Neural progenitor cell (in vitro differentiated cells): ENCODE results near the gene RHOD. TPM values are rescaled to one million over a fixed set of nuclear protein-coding genes. Genes with fewer than 3 reads are reported as not detected.
A peak's percentile ranks its signal among the peaks of the same experiment; 100 is the strongest.

Experiments used
- DNase-seq: peaks from one replicate; pipeline ENCODE4 v3.0.0-alpha.2; 2016; ENCODE audit warnings: low spot score
- H2AFZ ChIP-seq: fragments of 200-600 bp; sonication (generic); replicated peaks from 2 replicates; pipeline ENCODE4 v1.6.1; 2016; ENCODE audit warnings: antibody characterized with exemption
- H3F3A ChIP-seq: fragments of 200-600 bp; sonication (generic); 2 replicates; pipeline ENCODE4 v1.6.1; 2016; ENCODE audit warnings: antibody characterized with exemption, low read depth
- H3K27ac ChIP-seq: fragments of 200-600 bp; sonication (generic); 2 replicates; pipeline ENCODE4 v1.5.1; 2016; ENCODE audit warnings: mild to moderate bottlenecking
- H3K27me3 ChIP-seq: fragments of 200-600 bp; sonication (generic); 2 replicates; pipeline ENCODE4 v1.6.1; 2016; ENCODE audit warnings: mild to moderate bottlenecking, moderate library complexity
- H3K36me3 ChIP-seq: fragments of 200-600 bp; sonication (generic); 2 replicates; pipeline ENCODE4 v1.5.1; 2016
- H3K4me1 ChIP-seq: fragments of 200-600 bp; sonication (generic); 2 replicates; pipeline ENCODE4 v1.6.1; 2016; ENCODE audit warnings: mixed run types
- H3K4me2 ChIP-seq: fragments of 200-600 bp; sonication (generic); 2 replicates; pipeline ENCODE4 v1.6.1; 2016
- H3K4me3 ChIP-seq: fragments of 200-600 bp; sonication (generic); 2 replicates; pipeline ENCODE4 v1.5.1; 2016
- H3K79me2 ChIP-seq: fragments of 200-600 bp; sonication (generic); 2 replicates; pipeline ENCODE4 v1.6.1; 2016; ENCODE audit warnings: low read depth
- H3K9ac ChIP-seq: fragments of 200-600 bp; sonication (generic); 2 replicates; pipeline ENCODE4 v1.6.1; 2016
- H3K9me3 ChIP-seq: fragments of 200-600 bp; sonication (generic); 2 replicates; pipeline ENCODE4 v1.5.1; 2016; ENCODE audit warnings: low read depth
- H4K20me1 ChIP-seq: fragments of 200-600 bp; sonication (generic); 2 replicates; pipeline ENCODE4 v1.6.1; 2016; ENCODE audit warnings: low read depth
- H3K27ac Mint-ChIP-seq: 3 replicates; pipeline ENCODE4 v1.8.0; 2021; ENCODE audit warnings: mixed read lengths
- H3K27me3 Mint-ChIP-seq: 2 replicates; pipeline ENCODE4 v1.8.0; 2022; ENCODE audit warnings: low read depth, mild to moderate bottlenecking, inconsistent platforms, moderate library complexity, mixed read lengths; ENCODE audit not compliant: insufficient read depth
- H3K36me3 Mint-ChIP-seq: 3 replicates; pipeline ENCODE4 v1.8.0; 2021; ENCODE audit warnings: mixed read lengths
- H3K4me1 Mint-ChIP-seq: 3 replicates; pipeline ENCODE4 v1.8.0; 2021; ENCODE audit warnings: mixed read lengths
- H3K4me3 Mint-ChIP-seq: 3 replicates; pipeline ENCODE4 v1.8.0; 2021; ENCODE audit warnings: mild to moderate bottlenecking, moderate library complexity, mixed read lengths
- H3K9me3 Mint-ChIP-seq: 3 replicates; pipeline ENCODE4 v1.8.0; 2020; ENCODE audit warnings: mixed read lengths
- EZH2 ChIP-seq: fragments of 200-600 bp; sonication (generic); IDR thresholded peaks from 2 replicates; pipeline ENCODE4 v1.6.1; 2017; ENCODE audit warnings: antibody characterized with exemption, mild to moderate bottlenecking, moderate library complexity
- EZH2phosphoT487 ChIP-seq: fragments of 200-600 bp; sonication (generic); IDR thresholded peaks from 2 replicates; pipeline ENCODE4 v1.6.1; 2017; ENCODE audit warnings: antibody characterized with exemption
- total RNA-seq: library from RNA; depleted of rRNA; stranded (reverse); fragments of >200 nt; gene quantifications from 2 replicates; pipeline ENCODE4 v1.2.3, GENCODE V29; 2015; ENCODE audit warnings: low replicate concordance
- TF ChIP-seq, protein P1 (sequence below): fragments of 200-600 bp; sonication (generic); IDR thresholded peaks from 2 replicates; pipeline ENCODE4 v1.5.1; 2017; ENCODE audit warnings: antibody characterized with exemption, mild to moderate bottlenecking

The RHOD gene
- total RNA-seq: 6.6 and 10.0 TPM in 2 replicates

DNA sequence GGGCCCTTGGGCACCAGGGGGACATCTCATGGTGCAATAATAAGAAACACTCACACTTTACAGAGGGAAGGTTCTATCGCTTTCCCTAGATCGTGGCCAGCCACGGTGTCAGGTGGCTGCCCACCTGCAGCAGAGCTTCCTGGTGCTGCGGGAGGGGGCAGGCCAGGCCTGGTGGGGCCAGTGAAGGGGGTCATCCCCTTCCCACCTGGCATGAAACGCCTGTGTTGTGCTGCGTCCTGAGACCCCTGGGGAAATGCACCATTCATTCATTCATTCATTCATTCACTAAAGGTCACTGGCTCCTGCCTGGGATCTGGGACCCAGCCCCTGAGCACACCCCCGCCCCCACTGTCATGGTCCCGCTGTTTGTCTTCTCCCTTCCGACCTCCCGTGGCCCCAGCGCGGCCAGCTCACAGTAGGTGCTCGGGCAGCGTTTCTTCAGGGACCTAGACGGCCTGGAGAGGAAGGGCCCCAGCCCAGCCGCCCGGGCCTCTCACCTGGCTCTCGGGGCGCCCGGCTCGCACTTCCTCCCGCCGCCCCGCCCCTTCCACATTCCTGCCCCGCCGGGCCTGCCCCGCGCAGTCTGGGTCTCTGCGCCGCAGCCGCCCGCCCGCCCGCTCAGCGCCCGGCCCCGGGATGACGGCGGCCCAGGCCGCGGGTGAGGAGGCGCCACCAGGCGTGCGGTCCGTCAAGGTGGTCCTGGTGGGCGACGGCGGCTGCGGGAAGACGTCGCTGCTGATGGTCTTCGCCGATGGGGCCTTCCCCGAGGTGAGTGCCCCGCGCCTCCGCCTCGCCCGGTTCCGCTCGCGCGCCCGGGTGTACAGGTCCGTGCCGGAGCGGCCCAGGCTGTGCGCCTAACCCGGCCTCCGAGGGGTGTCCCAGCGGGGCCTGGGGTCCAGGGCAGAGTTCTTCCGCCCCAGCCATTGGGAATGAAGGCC lies at the start of gene RHOD:
RHOD (plus strand) TSS at position 581 of the 938 bp plus-strand sequence; CDS start at position 637, 56 bp downstream.
- TF ChIP-seq EZH2 (peak; percentile 33), EZH2phosphoT487 (peak; percentile 58)
- TF ChIP-seq, protein P1, sequence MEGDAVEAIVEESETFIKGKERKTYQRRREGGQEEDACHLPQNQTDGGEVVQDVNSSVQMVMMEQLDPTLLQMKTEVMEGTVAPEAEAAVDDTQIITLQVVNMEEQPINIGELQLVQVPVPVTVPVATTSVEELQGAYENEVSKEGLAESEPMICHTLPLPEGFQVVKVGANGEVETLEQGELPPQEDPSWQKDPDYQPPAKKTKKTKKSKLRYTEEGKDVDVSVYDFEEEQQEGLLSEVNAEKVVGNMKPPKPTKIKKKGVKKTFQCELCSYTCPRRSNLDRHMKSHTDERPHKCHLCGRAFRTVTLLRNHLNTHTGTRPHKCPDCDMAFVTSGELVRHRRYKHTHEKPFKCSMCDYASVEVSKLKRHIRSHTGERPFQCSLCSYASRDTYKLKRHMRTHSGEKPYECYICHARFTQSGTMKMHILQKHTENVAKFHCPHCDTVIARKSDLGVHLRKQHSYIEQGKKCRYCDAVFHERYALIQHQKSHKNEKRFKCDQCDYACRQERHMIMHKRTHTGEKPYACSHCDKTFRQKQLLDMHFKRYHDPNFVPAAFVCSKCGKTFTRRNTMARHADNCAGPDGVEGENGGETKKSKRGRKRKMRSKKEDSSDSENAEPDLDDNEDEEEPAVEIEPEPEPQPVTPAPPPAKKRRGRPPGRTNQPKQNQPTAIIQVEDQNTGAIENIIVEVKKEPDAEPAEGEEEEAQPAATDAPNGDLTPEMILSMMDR: no peak
- Histone ChIP-seq H3K79me2 (no peaks in the 10 kb centered on the region), H3K4me1 (peaks cover 12% of the 10 kb centered on the region), H2AFZ (peak within 1 kb of the TSS; percentile 94), H3K4me2 (peak within 1 kb of the TSS; percentile 90), H3K27ac (no peak within 1 kb of the TSS), H3K27me3 (peaks cover 23% of the 10 kb centered on the region), H4K20me1 (no peaks in the 10 kb centered on the region), H3K9ac (no peak within 1 kb of the TSS), H3K9me3 (no peaks in the 10 kb centered on the region), H3K36me3 (no peaks in the 10 kb centered on the region), H3F3A (peaks cover 26% of the 10 kb centered on the region), H3K4me3 (peak within 1 kb of the TSS; percentile 56)
- Mint-ChIP-seq H3K27ac (peak within 1 kb of the TSS; percentile 28), H3K9me3 (no peaks in the 10 kb centered on the region), H3K4me3 (peak within 1 kb of the TSS; percentile 46), H3K4me1 (peaks cover 26% of the 10 kb centered on the region), H3K27me3 (peaks cover 2% of the 10 kb centered on the region), H3K36me3 (no peaks in the 10 kb centered on the region)
- DNase-seq: peak; percentile 82

DNA sequence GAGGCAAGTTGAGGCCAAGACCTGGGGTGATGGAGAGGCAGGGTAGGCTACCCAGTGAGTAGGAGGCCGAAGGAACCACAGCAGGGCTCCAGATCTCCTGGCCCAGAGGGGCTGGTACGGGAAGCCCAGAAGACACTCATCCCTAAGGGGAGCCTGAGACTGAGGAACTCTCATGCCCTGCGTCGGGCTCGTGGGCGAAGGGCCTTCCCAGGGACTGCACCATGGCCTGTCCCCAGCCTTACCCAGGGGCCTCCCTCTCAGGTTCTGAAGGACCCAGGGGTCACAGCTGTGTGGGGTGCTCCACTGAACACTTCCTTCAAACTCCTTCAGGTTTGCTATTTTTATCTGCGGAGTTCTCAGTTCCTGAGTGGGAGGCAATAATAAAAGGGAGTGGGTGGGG lies 49.5 kb upstream of the RHOD start:
- Mint-ChIP-seq H3K27ac (no peak overlapping the region), H3K4me3 (no peak overlapping the region), H3K27me3 (peaks cover 26% of the 10 kb centered on the region), H3K36me3 (no peaks in the 10 kb centered on the region), H3K9me3 (no peaks in the 10 kb centered on the region), H3K4me1 (peaks cover 27% of the 10 kb centered on the region)
- H4K20me1 ChIP-seq: no peaks in the 10 kb centered on the region
- H3K4me2 ChIP-seq: no peak overlapping the region
- no peak overlapping the region for H3K4me3 ChIP-seq
- no peak overlapping the region for H3K9ac ChIP-seq
- H2AFZ ChIP-seq: peak overlapping the region; percentile 88
- TF ChIP-seq EZH2phosphoT487 (no peak), EZH2 (no peak)
- TF ChIP-seq, protein P1: no peak
- DNase-seq: no peak
- no peaks in the 10 kb centered on the region for H3K79me2 ChIP-seq
- no peaks in the 10 kb centered on the region for H3K9me3 ChIP-seq
- H3F3A ChIP-seq: peaks cover 10% of the 10 kb centered on the region
- peaks cover 7% of the 10 kb centered on the region for H3K27me3 ChIP-seq
- H3K4me1 ChIP-seq: peaks cover 9% of the 10 kb centered on the region
- H3K36me3 ChIP-seq: no peaks in the 10 kb centered on the region
- no peak overlapping the region for H3K27ac ChIP-seq

DNA sequence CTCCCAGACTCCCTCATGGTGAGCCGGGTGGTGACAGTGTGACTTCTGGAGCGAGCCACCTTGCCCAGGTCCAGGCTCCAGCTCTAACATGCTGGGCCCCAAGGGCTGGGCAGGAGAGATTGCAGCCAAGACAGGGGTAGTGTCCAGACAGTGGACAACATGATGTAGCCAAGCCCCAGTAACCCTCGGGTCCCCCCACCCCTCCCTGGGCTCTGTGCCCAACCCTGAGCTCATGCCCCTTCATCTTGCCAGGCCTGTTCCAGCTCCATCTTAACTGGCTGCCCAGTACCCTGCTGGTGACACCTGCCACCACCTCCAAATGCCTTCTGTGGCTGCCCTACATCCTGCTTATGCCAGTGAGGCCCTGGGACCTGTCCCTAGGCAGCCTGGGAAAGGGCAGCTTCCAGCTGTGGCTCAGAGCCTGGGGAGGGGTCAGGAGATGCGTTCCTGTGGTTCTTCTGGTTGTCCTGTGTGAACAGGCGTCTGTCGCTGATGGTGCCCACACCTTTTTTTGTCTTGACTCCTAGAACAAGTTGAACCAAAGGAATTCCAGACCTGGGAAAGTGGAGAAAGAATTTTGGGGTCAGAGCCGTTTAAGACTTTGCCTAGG lies 46.2 kb upstream of the RHOD start:
- Histone ChIP-seq H3K9me3 (no peaks in the 10 kb centered on the region), H3K4me1 (no peaks in the 10 kb centered on the region), H3K9ac (no peak overlapping the region), H3K36me3 (no peaks in the 10 kb centered on the region), H3K79me2 (no peaks in the 10 kb centered on the region), H4K20me1 (no peaks in the 10 kb centered on the region), H3F3A (no peaks in the 10 kb centered on the region), H3K4me3 (no peak overlapping the region), H3K27ac (no peak overlapping the region), H3K4me2 (no peak overlapping the region), H3K27me3 (no peaks in the 10 kb centered on the region), H2AFZ (no peak overlapping the region)
- no peak for DNase-seq
- H3K27me3 Mint-ChIP-seq: peaks cover 11% of the 10 kb centered on the region
- no peaks in the 10 kb centered on the region for H3K36me3 Mint-ChIP-seq
- H3K9me3 Mint-ChIP-seq: no peaks in the 10 kb centered on the region
- TF ChIP-seq EZH2phosphoT487: no peak
- TF ChIP-seq EZH2: no peak
- TF ChIP-seq, protein P1: no peak
- H3K4me1 Mint-ChIP-seq: peaks cover 14% of the 10 kb centered on the region
- H3K4me3 Mint-ChIP-seq: no peak overlapping the region
- no peak overlapping the region for H3K27ac Mint-ChIP-seq
